ENCODE data around the gene ATP1B3.
"Not testable (repeated sequence)": the region's sequence is repeated elsewhere in the genome, so short reads cannot be mapped to it uniquely, and the experiment has no call there.

The ATP1B3 gene

GRCh38 chr3:141945726-141946485, 69.5 kb downstream of the ATP1B3 start:
- no peak for DNase-seq (ENCODE audit: low read depth in 2 of 2)

GRCh38 chr3:141949399-141949798, 73.0 kb downstream of the ATP1B3 start:
- no peak for DNase-seq (ENCODE audit: low read depth in 2 of 2)

GRCh38 chr3:141949972-141950371, 73.5 kb downstream of the ATP1B3 start:
- DNase-seq (ENCODE audit: low read depth in 2 of 2) = no peak

- no peak for DNase-seq (ENCODE audit: low read depth in 2 of 2)
Measured at GRCh38 chr3:141950572-141951493, 74.4 kb downstream of the ATP1B3 start.

DNA sequence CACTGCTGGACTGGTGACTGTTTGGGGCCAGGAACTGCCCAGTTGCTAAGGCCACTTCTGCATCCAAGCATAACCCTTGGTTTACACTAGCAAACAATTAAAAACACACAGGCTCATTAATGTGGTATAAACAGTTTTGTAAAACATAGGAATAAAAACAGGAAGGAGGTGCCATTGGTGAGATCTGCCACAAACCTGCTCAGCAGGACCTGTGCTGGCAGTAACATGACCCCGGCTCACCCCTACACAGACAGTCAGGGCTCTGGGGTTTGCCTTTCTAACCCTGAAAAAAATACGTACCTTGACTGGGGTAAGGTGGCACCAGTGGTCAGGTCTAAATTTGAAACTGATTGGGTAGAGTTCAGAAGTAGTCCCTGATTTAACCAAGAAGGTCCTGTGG, 76.2 kb downstream of the ATP1B3 start:
- DNase-seq (ENCODE audit: low read depth in 2 of 2) = no peak

DNA sequence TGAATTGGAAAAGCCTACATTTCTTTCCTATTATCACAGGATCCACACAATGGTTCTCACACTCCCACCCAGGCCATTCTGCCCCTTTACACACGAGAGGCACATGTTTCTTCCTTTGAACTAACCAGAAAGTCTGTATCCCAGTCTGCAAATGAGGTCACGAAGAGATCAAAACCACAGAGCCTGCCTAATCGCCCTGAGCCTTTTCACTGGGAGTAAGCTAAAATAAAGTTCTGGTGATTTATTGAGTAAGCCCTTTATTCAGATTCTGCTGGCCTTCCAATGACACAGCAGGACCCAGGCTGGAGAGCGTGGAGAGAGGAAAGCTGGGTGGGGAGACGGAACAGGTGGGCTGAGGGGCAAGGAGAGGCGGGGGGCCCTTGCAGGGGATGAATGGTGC, 78.7 kb downstream of the ATP1B3 start:
- no peak for DNase-seq (ENCODE audit: low read depth in 2 of 2)

GRCh38 chr3:141959589-141960554, 83.4 kb downstream of the ATP1B3 start:
- DNase-seq (ENCODE audit: low read depth in 2 of 2) = no peak

GRCh38 chr3:141960731-141961130, 84.3 kb downstream of the ATP1B3 start:
- DNase-seq (ENCODE audit: low read depth in 2 of 2) = no peak

GRCh38 chr3:141963301-141963700, 86.9 kb downstream of the ATP1B3 start:
- DNase-seq (ENCODE audit: low read depth in 2 of 2) = no peak

DNA sequence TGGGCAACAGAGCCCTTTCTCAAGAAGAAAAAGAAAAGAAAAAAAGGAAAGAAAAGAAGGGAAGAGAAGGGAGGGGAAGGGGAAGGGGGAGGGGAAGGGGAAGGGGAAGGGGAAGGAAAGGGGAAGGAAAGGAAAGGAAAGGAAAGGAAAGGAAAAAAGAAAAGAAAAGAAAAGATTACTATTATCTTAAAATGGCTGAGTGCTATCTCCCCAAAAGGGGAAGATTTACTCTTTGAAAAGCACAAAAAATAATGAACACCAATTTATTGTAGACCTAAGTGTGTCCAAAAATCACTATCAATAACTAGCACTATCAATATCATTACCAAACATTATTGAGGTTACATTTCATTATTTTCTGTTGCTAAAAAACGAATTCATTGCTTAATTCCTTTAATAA, 89.0 kb downstream of the ATP1B3 start:
- no peak for DNase-seq (ENCODE audit: low read depth in 2 of 2)

- no peak for DNase-seq (ENCODE audit: low read depth in 2 of 2)
Measured at GRCh38 chr3:141969711-141970110, 93.3 kb downstream of the ATP1B3 start.

- DNase-seq (ENCODE audit: low read depth in 2 of 2) = no peak
Measured at GRCh38 chr3:141971571-141971970, 95.1 kb downstream of the ATP1B3 start.

DNA sequence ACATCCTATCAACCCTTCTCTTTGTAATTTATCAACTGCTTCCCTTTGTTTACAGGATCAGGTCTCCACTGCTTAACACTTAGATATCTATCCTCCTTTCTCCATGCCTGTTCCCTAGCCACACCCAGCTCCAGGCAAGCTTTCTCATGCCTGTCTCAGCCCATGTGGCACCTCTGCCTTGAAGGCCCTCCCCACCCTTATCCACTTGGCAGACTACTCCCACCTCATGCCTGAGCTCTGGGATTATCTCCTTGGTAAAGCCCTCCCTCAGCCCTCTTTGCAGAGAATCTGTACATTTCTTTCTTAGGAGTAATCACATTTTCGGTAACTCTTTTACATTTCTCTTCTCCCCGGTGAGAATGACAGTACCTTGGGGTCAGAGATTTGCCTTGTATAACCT, 96.0 kb downstream of the ATP1B3 start:
- no peak for DNase-seq (ENCODE audit: low read depth in 2 of 2)

GRCh38 chr3:141974777-141975176, 98.3 kb downstream of the ATP1B3 start:
- DNase-seq (ENCODE audit: low read depth in 2 of 2) = not testable (repeated sequence)

All from stimulated activated CD8-positive, alpha-beta memory T cell treated with anti-CD3 and anti-CD28 coated beads, Interleukin-2, amount 100 ng/mL, for 1 hour (primary cell).